HEK293 (cell line): ENCODE results near the gene CCDC146.
"Not testable (repeated sequence)": the region's sequence is repeated elsewhere in the genome, so short reads cannot be mapped to it uniquely, and the experiment has no call there.

Experiments
- CTCF ChIA-PET: fragments of 350-600 bp; formaldehyde crosslinking; extraction: SDS; loops from one replicate; lab custom pipeline; 2021; ENCODE audit warnings: antibody characterized with exemption; lab: Yijun Ruan, JAX
- POLR2A ChIA-PET: fragments of 300-600 bp; formaldehyde crosslinking; extraction: SDS; loops from one replicate; lab custom pipeline; 2020; ENCODE audit warnings: antibody characterized with exemption, inconsistent platforms; lab: Yijun Ruan, JAX
- H3K27ac ChIP-seq: fragments of 200-500 bp; sonication (Bioruptor generic); 2 replicates; pipeline ENCODE4 v1.5.1; 2014; ENCODE audit warnings: low read depth, low read length, control low read depth, inconsistent platforms; ENCODE audit errors: extremely low read depth
- H3K36me3 ChIP-seq, 2 experiments: fragments of 200-500 bp in 1 of 2; sonication (Bioruptor generic) in 1 of 2; 1 replicate in 1 of 2; 2 replicates in 1 of 2; pipeline ENCODE4 v1.5.1; 2014 to 2017; ENCODE audit warnings: inconsistent platforms in 2 of 2, low read length in 2 of 2; ENCODE audit not compliant: control insufficient read depth in 2 of 2, insufficient read depth in 1 of 2
- H3K4me1 ChIP-seq: fragments of 200-500 bp; sonication (Bioruptor generic); 2 replicates; pipeline ENCODE4 v1.5.1; 2014; ENCODE audit warnings: mild to moderate bottlenecking, low read length, inconsistent platforms; ENCODE audit not compliant: control insufficient read depth, insufficient read depth
- H3K4me3 ChIP-seq: 2 replicates; pipeline ENCODE4 v1.5.1; 2011; ENCODE audit warnings: low read depth, mild to moderate bottlenecking, control low read depth, low read length, moderate library complexity
- H3K9me3 ChIP-seq: fragments of 200-500 bp; sonication (Bioruptor generic); 2 replicates; pipeline ENCODE4 v1.5.1; 2014; ENCODE audit warnings: low read depth, low read length, inconsistent platforms; ENCODE audit not compliant: control insufficient read depth, insufficient read depth
- BCL11A ChIP-seq: fragments of 450-650 bp; formaldehyde crosslinking; IDR thresholded peaks from 2 replicates; pipeline ENCODE4 v1.5.1; 2016; ENCODE audit warnings: low read depth, missing biosample characterization, missing genetic modification characterization
- GLIS1 ChIP-seq: fragments of 450-650 bp; formaldehyde crosslinking; IDR thresholded peaks from 2 replicates; pipeline ENCODE4 v1.5.1; 2016; ENCODE audit warnings: missing biosample characterization, missing genetic modification characterization
- GLIS2 ChIP-seq: fragments of 450-650 bp; formaldehyde crosslinking; IDR thresholded peaks from 2 replicates; pipeline ENCODE4 v1.5.1; 2016; ENCODE audit warnings: missing biosample characterization, missing genetic modification characterization
- PATZ1 ChIP-seq: fragments of 450-650 bp; formaldehyde crosslinking; IDR thresholded peaks from 2 replicates; pipeline ENCODE4 v1.5.1; 2016; ENCODE audit warnings: missing biosample characterization, missing genetic modification characterization
- SP2 ChIP-seq: fragments of 450-650 bp; formaldehyde crosslinking; IDR thresholded peaks from 2 replicates; pipeline ENCODE4 v1.5.1; 2016; ENCODE audit warnings: missing biosample characterization, missing genetic modification characterization
- SP3 ChIP-seq: fragments of 450-650 bp; formaldehyde crosslinking; IDR thresholded peaks from 2 replicates; pipeline ENCODE4 v1.5.1; 2016; ENCODE audit warnings: missing biosample characterization, missing genetic modification characterization
- SP7 ChIP-seq: fragments of 450-650 bp; formaldehyde crosslinking; IDR thresholded peaks from 2 replicates; pipeline ENCODE4 v1.5.1; 2016; ENCODE audit warnings: missing biosample characterization, missing genetic modification characterization
- ZBTB26 ChIP-seq: fragments of 450-650 bp; formaldehyde crosslinking; optimal IDR thresholded peaks from 2 replicates; pipeline ENCODE3; 2016; ENCODE audit warnings: missing biosample characterization, mild to moderate bottlenecking, missing genetic modification characterization
- ZBTB48 ChIP-seq: fragments of 450-650 bp; formaldehyde crosslinking; IDR thresholded peaks from 2 replicates; pipeline ENCODE4 v1.5.1; 2016; ENCODE audit warnings: missing biosample characterization, missing genetic modification characterization
- ZEB2 ChIP-seq: fragments of 450-650 bp; formaldehyde crosslinking; IDR thresholded peaks from 2 replicates; pipeline ENCODE4 v1.5.1; 2016; ENCODE audit warnings: missing biosample characterization, missing genetic modification characterization
- ZNF335 ChIP-seq: fragments of 450-650 bp; formaldehyde crosslinking; conservative IDR thresholded peaks from 2 replicates; pipeline ENCODE4 v1.5.1; 2016; ENCODE audit warnings: missing biosample characterization, missing genetic modification characterization
- ZNF341 ChIP-seq: fragments of 450-650 bp; formaldehyde crosslinking; IDR thresholded peaks from 2 replicates; pipeline ENCODE4; 2016; ENCODE audit warnings: low read depth, missing biosample characterization, missing genetic modification characterization
- ZNF639 ChIP-seq: fragments of 450-650 bp; formaldehyde crosslinking; IDR thresholded peaks from 2 replicates; pipeline ENCODE4 v1.5.1; 2016; ENCODE audit warnings: missing biosample characterization, missing genetic modification characterization
- ZNF76 ChIP-seq: fragments of 450-650 bp; formaldehyde crosslinking; IDR thresholded peaks from 2 replicates; pipeline ENCODE4; 2016; ENCODE audit warnings: low read depth, missing biosample characterization, missing genetic modification characterization, borderline replicate concordance
- ZXDB ChIP-seq: fragments of 450-650 bp; formaldehyde crosslinking; IDR thresholded peaks from 2 replicates; pipeline ENCODE4 v1.5.1; 2016; ENCODE audit warnings: missing biosample characterization, missing genetic modification characterization
- TF ChIP-seq, protein P1 (sequence below): fragments of 450-650 bp; formaldehyde crosslinking; IDR thresholded peaks from 2 replicates; pipeline ENCODE4 v1.5.1; 2016; ENCODE audit warnings: missing biosample characterization, missing genetic modification characterization
- TF ChIP-seq, protein P2 (sequence below): fragments of 450-650 bp; formaldehyde crosslinking; conservative IDR thresholded peaks from 2 replicates; pipeline ENCODE4 v1.5.1; 2016; ENCODE audit warnings: low read depth, missing biosample characterization, missing genetic modification characterization

CCDC146 gene

DNA sequence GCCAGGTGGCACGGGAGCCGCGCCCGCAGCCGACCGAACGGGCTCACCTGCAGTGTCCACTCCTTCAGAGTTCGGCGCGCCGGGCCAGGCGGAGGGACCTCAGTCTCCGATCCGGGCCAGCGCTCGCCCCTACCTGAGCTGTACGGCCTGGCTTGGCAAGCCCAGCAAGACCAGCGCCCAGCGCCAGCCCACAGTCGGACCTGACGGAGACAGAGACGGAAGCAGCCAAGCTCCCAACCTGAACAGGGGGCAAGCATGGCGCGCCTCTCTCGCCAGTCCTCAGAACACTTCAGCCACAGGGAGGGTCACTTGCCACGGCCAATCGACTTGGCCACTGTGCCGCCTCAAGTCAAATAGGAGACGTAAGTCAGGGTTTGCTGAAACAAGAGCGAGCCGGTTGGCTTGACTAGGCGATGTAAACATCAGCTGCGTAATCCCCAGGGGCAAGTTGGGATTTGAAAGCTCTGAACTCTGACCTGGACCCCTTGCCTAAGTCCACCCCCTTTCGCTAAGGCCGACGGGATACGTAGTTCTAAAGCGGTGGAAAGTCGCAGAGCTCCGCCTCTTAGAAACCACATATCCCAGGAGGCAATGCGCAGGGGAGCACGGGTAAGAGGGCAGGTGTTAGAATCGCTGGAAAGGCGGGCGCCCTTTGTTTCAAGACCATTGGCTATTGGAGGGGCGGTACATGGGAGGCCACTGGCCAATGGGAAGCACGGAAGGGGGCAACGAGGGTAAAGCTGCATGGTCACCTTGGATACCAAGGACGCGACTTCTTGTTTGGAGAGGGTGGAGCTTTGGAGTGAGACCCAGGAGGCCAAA, at the start of gene CCDC146 (continued):
- TF ChIP-seq PATZ1 (peak; percentile 50; the same call in 1 of the 2 replicates), ZBTB48 (tag by site-specific recombination) (peak; percentile 90), GLIS1 (tag by site-specific recombination) (peak; percentile 46), GLIS2 (tag by site-specific recombination) (peak; percentile 89), ZNF639 (tag by site-specific recombination) (0 out of 2 replicates have a peak, but pooled peaks have one; percentile 54), SP2 (tag by site-specific recombination) (peak; percentile 93), SP3 (tag by site-specific recombination) (peak; percentile 98), ZEB2 (tag by site-specific recombination) (peak; percentile 30; the same call in 1 of the 2 replicates), BCL11A (tag by site-specific recombination) (peak; percentile 91), SP7 (peak; percentile 38; the same call in 1 of the 2 replicates), ZNF335 (tag by site-specific recombination) (peak; percentile 86), ZNF76 (peak; percentile 98), ZXDB (tag by site-specific recombination) (peak; percentile 94), ZNF341 (tag by site-specific recombination) (peak; percentile 92), ZBTB26 (tag by site-specific recombination) (peak; percentile 51)
- TF ChIP-seq, protein P1, sequence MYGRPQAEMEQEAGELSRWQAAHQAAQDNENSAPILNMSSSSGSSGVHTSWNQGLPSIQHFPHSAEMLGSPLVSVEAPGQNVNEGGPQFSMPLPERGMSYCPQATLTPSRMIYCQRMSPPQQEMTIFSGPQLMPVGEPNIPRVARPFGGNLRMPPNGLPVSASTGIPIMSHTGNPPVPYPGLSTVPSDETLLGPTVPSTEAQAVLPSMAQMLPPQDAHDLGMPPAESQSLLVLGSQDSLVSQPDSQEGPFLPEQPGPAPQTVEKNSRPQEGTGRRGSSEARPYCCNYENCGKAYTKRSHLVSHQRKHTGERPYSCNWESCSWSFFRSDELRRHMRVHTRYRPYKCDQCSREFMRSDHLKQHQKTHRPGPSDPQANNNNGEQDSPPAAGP (tag by site-specific recombination) = peak; percentile 71; the same call in 1 of the 2 replicates
- TF ChIP-seq, protein P2, sequence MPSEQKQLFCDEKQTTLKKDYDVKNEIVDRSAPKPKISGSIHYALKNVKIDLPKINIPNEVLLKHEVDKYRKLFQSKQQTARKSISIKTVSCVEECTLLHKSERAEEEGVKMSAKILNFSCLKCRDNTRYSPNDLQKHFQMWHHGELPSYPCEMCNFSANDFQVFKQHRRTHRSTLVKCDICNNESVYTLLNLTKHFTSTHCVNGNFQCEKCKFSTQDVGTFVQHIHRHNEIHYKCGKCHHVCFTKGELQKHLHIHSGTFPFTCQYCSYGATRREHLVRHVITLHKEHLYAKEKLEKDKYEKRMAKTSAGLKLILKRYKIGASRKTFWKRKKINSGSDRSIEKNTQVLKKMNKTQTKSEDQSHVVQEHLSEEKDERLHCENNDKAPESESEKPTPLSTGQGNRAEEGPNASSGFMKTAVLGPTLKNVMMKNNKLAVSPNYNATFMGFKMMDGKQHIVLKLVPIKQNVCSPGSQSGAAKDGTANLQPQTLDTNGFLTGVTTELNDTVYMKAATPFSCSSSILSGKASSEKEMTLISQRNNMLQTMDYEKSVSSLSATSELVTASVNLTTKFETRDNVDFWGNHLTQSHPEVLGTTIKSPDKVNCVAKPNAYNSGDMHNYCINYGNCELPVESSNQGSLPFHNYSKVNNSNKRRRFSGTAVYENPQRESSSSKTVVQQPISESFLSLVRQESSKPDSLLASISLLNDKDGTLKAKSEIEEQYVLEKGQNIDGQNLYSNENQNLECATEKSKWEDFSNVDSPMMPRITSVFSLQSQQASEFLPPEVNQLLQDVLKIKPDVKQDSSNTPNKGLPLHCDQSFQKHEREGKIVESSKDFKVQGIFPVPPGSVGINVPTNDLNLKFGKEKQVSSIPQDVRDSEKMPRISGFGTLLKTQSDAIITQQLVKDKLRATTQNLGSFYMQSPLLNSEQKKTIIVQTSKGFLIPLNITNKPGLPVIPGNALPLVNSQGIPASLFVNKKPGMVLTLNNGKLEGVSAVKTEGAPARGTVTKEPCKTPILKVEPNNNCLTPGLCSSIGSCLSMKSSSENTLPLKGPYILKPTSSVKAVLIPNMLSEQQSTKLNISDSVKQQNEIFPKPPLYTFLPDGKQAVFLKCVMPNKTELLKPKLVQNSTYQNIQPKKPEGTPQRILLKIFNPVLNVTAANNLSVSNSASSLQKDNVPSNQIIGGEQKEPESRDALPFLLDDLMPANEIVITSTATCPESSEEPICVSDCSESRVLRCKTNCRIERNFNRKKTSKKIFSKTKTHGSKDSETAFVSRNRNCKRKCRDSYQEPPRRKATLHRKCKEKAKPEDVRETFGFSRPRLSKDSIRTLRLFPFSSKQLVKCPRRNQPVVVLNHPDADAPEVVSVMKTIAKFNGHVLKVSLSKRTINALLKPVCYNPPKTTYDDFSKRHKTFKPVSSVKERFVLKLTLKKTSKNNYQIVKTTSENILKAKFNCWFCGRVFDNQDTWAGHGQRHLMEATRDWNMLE = 0 out of 2 replicates have a peak, but pooled peaks have one; percentile 14

DNA sequence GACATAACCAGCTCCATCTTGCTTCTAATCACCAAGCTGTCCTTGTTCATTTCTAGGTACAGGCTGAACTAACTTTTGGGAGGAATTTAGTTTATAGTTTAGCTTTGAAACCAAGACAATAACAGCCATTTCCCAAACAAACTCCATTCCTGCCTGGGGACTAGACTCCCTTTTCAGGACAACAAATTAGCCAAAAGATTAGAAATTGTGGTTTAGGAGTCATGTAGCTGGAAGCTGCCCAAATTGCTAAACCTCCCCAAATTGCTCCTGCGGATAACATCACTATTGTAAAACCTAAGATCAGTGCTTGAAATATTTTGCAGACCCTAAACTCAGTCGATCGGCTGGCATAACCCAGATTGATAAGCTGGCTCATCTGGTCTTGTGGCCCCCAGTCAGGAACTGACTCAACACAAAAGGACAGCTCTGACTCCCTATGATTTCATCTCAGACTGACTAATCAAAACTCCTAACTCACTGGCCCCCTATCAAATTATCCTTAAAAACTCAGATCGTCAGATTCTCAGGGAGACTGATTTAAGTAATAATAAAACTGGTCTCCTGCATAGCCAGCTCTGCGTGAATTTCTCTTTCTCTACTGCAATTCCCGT, 47.5 kb upstream of the CCDC146 start:
- CTCF ChIA-PET, H3K4me1 ChIP-seq, POLR2A ChIA-PET, H3K9me3 ChIP-seq, H3K36me3 ChIP-seq, H3K27ac ChIP-seq, H3K4me3 ChIP-seq: not testable (repeated sequence)

- CTCF ChIA-PET, POLR2A ChIA-PET: not testable (repeated sequence)
Observed at GRCh38 chr7:77077060-77077459, 45.4 kb upstream of the CCDC146 start.

DNA sequence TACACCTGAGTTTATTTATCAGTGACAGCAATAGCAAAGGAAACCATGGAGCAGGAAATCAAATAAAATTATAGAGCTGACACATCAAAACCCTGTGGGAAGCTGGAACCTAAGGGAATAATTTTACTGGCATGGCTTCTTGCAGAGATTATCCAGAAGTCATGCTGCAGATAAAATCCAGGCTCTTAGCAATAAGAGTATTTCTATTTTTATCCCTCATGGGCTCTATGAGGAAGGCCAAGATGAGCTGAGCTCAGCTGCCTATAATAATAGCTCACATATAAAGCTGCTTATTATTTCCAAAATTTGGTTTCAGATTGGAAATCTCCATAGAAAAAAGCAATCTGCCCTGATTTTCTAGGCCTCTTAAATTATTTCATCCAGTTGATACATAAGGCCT, 43.3 kb upstream of the CCDC146 start:
- POLR2A ChIA-PET, CTCF ChIA-PET: not testable (repeated sequence)

More at GRCh38 chr7:77077060-77077459, 45.4 kb upstream of the CCDC146 start:
- H3K9me3 ChIP-seq, H3K27ac ChIP-seq, H3K4me1 ChIP-seq, H3K36me3 ChIP-seq, H3K4me3 ChIP-seq: not testable (repeated sequence)

More for the DNA sequence above, 43.3 kb upstream of the CCDC146 start:
- not testable (repeated sequence) for H3K36me3 ChIP-seq, H3K4me3 ChIP-seq, H3K9me3 ChIP-seq, H3K27ac ChIP-seq, H3K4me1 ChIP-seq
